Measurements from ENCODE around the gene CDK17. TPM values are rescaled to one million over a fixed set of nuclear protein-coding genes. Genes with fewer than 3 reads are reported as not detected.

Gene CDK17
- total RNA-seq, 2 experiments from 2014 or later = 28.4 to 29.0 TPM

GRCh38 chr12:96359328-96359727 is 40.9 kb downstream of the CDK17 start:
- Mint-ChIP-seq H3K9me3 (no peaks in the 10 kb centered on the region), H3K4me1 (ENCODE audit: low read depth) (peaks cover 68% of the 10 kb centered on the region), H3K27ac (no peak overlapping the region), H3K4me3 (no peak overlapping the region), H3K36me3 (ENCODE audit: low read depth) (no peaks in the 10 kb centered on the region), H3K27me3 (no peaks in the 10 kb centered on the region)
- intact Hi-C loops (cut with micrococcal nuclease) = no loop called here
- DNase-seq = no peak
- ChIA-PET CTCF (interaction anchor here (1.0 to 3.1 kb wide), 5 partner anchors 12 to 41 kb away, joined by 3 to 17 read pairs (median 5); partner anchors contain the start of gene CDK17), POLR2A (no interaction called here)
- TF ChIP-seq, protein P1, sequence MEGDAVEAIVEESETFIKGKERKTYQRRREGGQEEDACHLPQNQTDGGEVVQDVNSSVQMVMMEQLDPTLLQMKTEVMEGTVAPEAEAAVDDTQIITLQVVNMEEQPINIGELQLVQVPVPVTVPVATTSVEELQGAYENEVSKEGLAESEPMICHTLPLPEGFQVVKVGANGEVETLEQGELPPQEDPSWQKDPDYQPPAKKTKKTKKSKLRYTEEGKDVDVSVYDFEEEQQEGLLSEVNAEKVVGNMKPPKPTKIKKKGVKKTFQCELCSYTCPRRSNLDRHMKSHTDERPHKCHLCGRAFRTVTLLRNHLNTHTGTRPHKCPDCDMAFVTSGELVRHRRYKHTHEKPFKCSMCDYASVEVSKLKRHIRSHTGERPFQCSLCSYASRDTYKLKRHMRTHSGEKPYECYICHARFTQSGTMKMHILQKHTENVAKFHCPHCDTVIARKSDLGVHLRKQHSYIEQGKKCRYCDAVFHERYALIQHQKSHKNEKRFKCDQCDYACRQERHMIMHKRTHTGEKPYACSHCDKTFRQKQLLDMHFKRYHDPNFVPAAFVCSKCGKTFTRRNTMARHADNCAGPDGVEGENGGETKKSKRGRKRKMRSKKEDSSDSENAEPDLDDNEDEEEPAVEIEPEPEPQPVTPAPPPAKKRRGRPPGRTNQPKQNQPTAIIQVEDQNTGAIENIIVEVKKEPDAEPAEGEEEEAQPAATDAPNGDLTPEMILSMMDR (IDR thresholded peaks at IDR 0.05) = peak; percentile 16
- no peak for ATAC-seq

GRCh38 chr12:96356831-96357230 is 43.4 kb downstream of the CDK17 start:
- H3K4me3 Mint-ChIP-seq = no peak overlapping the region
- peak; percentile 12 for ATAC-seq
- CTCF ChIA-PET = interaction anchor here (0.7 to 1.6 kb wide), 5 partner anchors 9 to 21 kb away, joined by 3 to 4 read pairs (median 3); no protein-coding TSS in a partner anchor
- no peaks in the 10 kb centered on the region for H3K27me3 Mint-ChIP-seq
- TF ChIP-seq, protein P1 (IDR thresholded peaks at IDR 0.05) = no peak
- H3K27ac Mint-ChIP-seq = no peak overlapping the region
- H3K9me3 Mint-ChIP-seq = no peaks in the 10 kb centered on the region
- H3K4me1 Mint-ChIP-seq (ENCODE audit: low read depth) = peaks cover 70% of the 10 kb centered on the region
- POLR2A ChIA-PET = interaction anchor here (1.0 to 1.8 kb wide), 3 partner anchors 10 to 42 kb away, joined by 3 to 7 read pairs (median 3); no protein-coding TSS in a partner anchor
- DNase-seq = no peak
- intact Hi-C loops (cut with micrococcal nuclease) = no loop called here
- no peaks in the 10 kb centered on the region for H3K36me3 Mint-ChIP-seq (ENCODE audit: low read depth)

GRCh38 chr12:96354844-96355534 is 45.2 kb downstream of the CDK17 start:
- Mint-ChIP-seq H3K27me3 (no peaks in the 10 kb centered on the region), H3K4me1 (ENCODE audit: low read depth) (peaks cover 66% of the 10 kb centered on the region), H3K27ac (no peak overlapping the region), H3K36me3 (ENCODE audit: low read depth) (peaks cover 2% of the 10 kb centered on the region), H3K9me3 (no peaks in the 10 kb centered on the region), H3K4me3 (no peak overlapping the region)
- TF ChIP-seq, protein P1 (IDR thresholded peaks at IDR 0.05) = no peak
- intact Hi-C loops (cut with micrococcal nuclease) = no loop called here
- no peak for ATAC-seq
- DNase-seq = no peak
- POLR2A ChIA-PET = no interaction called here
- CTCF ChIA-PET = no interaction called here

DNA sequence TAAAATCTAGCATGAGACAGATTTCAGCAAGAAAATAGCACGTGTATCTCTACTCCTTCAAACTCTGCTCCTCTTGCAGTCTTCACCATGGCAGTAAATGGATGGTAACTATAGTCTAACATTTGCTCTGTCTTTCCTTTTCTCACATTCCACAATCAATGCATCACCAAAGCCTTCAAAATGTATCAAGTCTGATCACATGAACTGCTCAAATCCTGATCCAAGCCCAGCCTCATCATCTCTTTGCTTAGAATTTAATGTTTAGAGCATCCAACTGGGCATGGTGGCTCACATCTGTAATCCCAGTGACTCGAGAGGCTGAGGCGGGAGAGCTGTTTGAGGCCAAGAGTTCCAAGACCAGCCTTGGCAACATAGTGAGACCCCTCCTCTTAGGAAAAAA is 45.9 kb downstream of the CDK17 start:
- intact Hi-C loops (cut with micrococcal nuclease) = no loop called here
- H3K4me3 Mint-ChIP-seq = no peak overlapping the region
- H3K9me3 Mint-ChIP-seq = no peaks in the 10 kb centered on the region
- peaks cover 66% of the 10 kb centered on the region for H3K4me1 Mint-ChIP-seq (ENCODE audit: low read depth)
- ChIA-PET CTCF (no interaction called here), POLR2A (no interaction called here)
- TF ChIP-seq, protein P1 (IDR thresholded peaks at IDR 0.05) = no peak
- DNase-seq (no peak), ATAC-seq (no peak)
- H3K27ac Mint-ChIP-seq = no peak overlapping the region
- peaks cover 2% of the 10 kb centered on the region for H3K36me3 Mint-ChIP-seq (ENCODE audit: low read depth)
- no peaks in the 10 kb centered on the region for H3K27me3 Mint-ChIP-seq

GRCh38 chr12:96352161-96352835 is 47.9 kb downstream of the CDK17 start:
- ChIA-PET CTCF (interaction anchor here (1.1 to 1.2 kb wide), 3 partner anchors 10 to 26 kb away, joined by 3 read pairs; no protein-coding TSS in a partner anchor), POLR2A (no interaction called here)
- Mint-ChIP-seq H3K36me3 (ENCODE audit: low read depth) (peaks cover 4% of the 10 kb centered on the region), H3K27me3 (no peaks in the 10 kb centered on the region), H3K4me3 (no peak overlapping the region), H3K9me3 (no peaks in the 10 kb centered on the region), H3K27ac (peak overlapping the region; percentile 60), H3K4me1 (ENCODE audit: low read depth) (peaks cover 68% of the 10 kb centered on the region)
- TF ChIP-seq, protein P1 (IDR thresholded peaks at IDR 0.05) = no peak
- intact Hi-C loops (cut with micrococcal nuclease) = no loop called here
- no peak for DNase-seq
- ATAC-seq = peak; percentile 37

Measured in activated CD8-positive, alpha-beta T cell treated with anti-CD3 and anti-CD28 coated beads for 36 hours (primary cell).